B cell (primary cell): Measurements from ENCODE around the gene NRL. TPM values are rescaled to one million over a fixed set of nuclear protein-coding genes. Genes with fewer than 3 reads are reported as not detected.

Experiments
- ATAC-seq: fragments of 200-7000 bp; cut with Tn5 transposase; one replicate; pipeline ENCODE4 v1.10.0; 2021; ENCODE audit warnings: low read depth, mild to moderate bottlenecking, moderate number of reproducible peaks, moderate library complexity
- CTCF ChIA-PET: fragments of 350-600 bp; sonication (Branson Sonifier 250); formaldehyde crosslinking; loops from one replicate; lab custom pipeline; 2021; ENCODE audit warnings: antibody characterized with exemption, inconsistent platforms; lab: Charles Lee
- POLR2A ChIA-PET: fragments of 350-600 bp; sonication (Branson Sonifier 250); formaldehyde crosslinking; loops from one replicate; lab custom pipeline; 2021; ENCODE audit warnings: antibody characterized with exemption; lab: Charles Lee
- DNase-seq: peaks from one replicate; pipeline ENCODE4 v3.0.0; 2013
- H2AFZ ChIP-seq: 2 replicates; pipeline ENCODE4 v1.6.1; 2012; ENCODE audit warnings: mild to moderate bottlenecking, low read depth, low read length; ENCODE audit not compliant: insufficient read depth, poor library complexity, severe bottlenecking
- H3K27ac ChIP-seq, 2 donors: 1 replicate in 1 of 2; 2 replicates in 1 of 2; pipeline ENCODE4 v1.5.1; 2012 to 2013; ENCODE audit warnings: low read length in 2 of 2, mild to moderate bottlenecking in 2 of 2, moderate library complexity in 1 of 2
- H3K27me3 ChIP-seq, 4 experiments: fragments of 200-600 bp in 1 of 4; sonication (generic) in 1 of 4; replicated peaks in 1 of 4; 1 replicate in 2 of 4; 2 replicates in 2 of 4; pipeline versions ENCODE4 v1.6.1 to v1.7.0; 2013 to 2016; ENCODE audit warnings: low read length in 3 of 4, mild to moderate bottlenecking in 2 of 4, mixed read lengths in 1 of 4, moderate library complexity in 1 of 4; ENCODE audit not compliant: insufficient read depth in 4 of 4, control insufficient read depth in 3 of 4; ENCODE audit errors: control extremely low read depth in 1 of 4
- H3K36me3 ChIP-seq, 2 experiments: replicated peaks in 1 of 2; 1 replicate in 1 of 2; 2 replicates in 1 of 2; pipeline versions ENCODE4 v1.6.1 to v1.7.1; 2013; ENCODE audit warnings: low read length in 1 of 2; ENCODE audit not compliant: insufficient read depth in 2 of 2, control insufficient read depth in 1 of 2; ENCODE audit errors: control extremely low read depth in 1 of 2, extremely low read depth in 1 of 2
- H3K4me1 ChIP-seq, 2 donors: fragments of 200-600 bp in 1 of 2; sonication (generic) in 1 of 2; 1 replicate in 1 of 2; 2 replicates in 1 of 2; pipeline versions ENCODE4 v1.5.1 to v1.6.1; 2013 to 2017; ENCODE audit warnings: low read length in 2 of 2; ENCODE audit not compliant: control insufficient read depth in 2 of 2, insufficient read depth in 2 of 2
- H3K4me2 ChIP-seq: replicated peaks from 2 replicates; pipeline ENCODE3; 2012; ENCODE audit warnings: mild to moderate bottlenecking, low read depth, low read length; ENCODE audit not compliant: poor library complexity, severe bottlenecking
- H3K4me3 ChIP-seq, 5 experiments: fragments of 200-600 bp in 1 of 5; sonication (generic) in 1 of 5; 1 replicate in 3 of 5; 2 replicates in 2 of 5; pipeline versions ENCODE4 v1.5.1 to v1.7.0; 2011 to 2016; ENCODE audit warnings: low read length in 4 of 5, mild to moderate bottlenecking in 4 of 5, low read depth in 2 of 5, control low read depth in 1 of 5, moderate library complexity in 1 of 5; ENCODE audit not compliant: insufficient read depth in 1 of 5; ENCODE audit errors: control extremely low read depth in 1 of 5, extremely low read depth in 1 of 5
- H3K79me2 ChIP-seq: fragments of 200-600 bp; sonication (generic); one replicate; pipeline ENCODE4 v1.6.0; 2016; ENCODE audit warnings: low read length; ENCODE audit not compliant: control insufficient read depth, insufficient read depth
- H3K9ac ChIP-seq: fragments of 200-600 bp; sonication (generic); 2 replicates; pipeline ENCODE4 v1.6.1; 2017; ENCODE audit warnings: mild to moderate bottlenecking, low read length, moderate library complexity
- H3K9me3 ChIP-seq, 3 donors: one replicate each; pipeline versions ENCODE4 v1.6.1 to v1.7.1; 2013; ENCODE audit warnings: low read length in 2 of 3; ENCODE audit not compliant: control insufficient read depth in 2 of 3, insufficient read depth in 1 of 3; ENCODE audit errors: control extremely low read depth in 1 of 3
- H4K20me1 ChIP-seq: 2 replicates; pipeline ENCODE4 v1.6.0; 2012; ENCODE audit warnings: mild to moderate bottlenecking, low read length; ENCODE audit not compliant: insufficient read depth, control insufficient read depth, poor library complexity, severe bottlenecking
- H3K27ac Mint-ChIP-seq: one replicate; pipeline ENCODE4 v1.8.0; 2021; ENCODE audit warnings: mixed read lengths
- H3K27me3 Mint-ChIP-seq: one replicate; pipeline ENCODE4 v1.8.0; 2021; ENCODE audit warnings: mixed read lengths
- H3K4me1 Mint-ChIP-seq: one replicate; pipeline ENCODE4 v1.8.0; 2021; ENCODE audit warnings: mixed read lengths
- H3K4me3 Mint-ChIP-seq: one replicate; pipeline ENCODE4 v1.8.0; 2021; ENCODE audit warnings: mixed read lengths
- H3K9me3 Mint-ChIP-seq: one replicate; pipeline ENCODE4 v1.8.0; 2022; ENCODE audit warnings: mixed read lengths; ENCODE audit not compliant: insufficient read depth
- EZH2 ChIP-seq: IDR thresholded peaks from 2 replicates; pipeline ENCODE4 v1.6.1; 2012; ENCODE audit warnings: borderline replicate concordance, low read depth, mild to moderate bottlenecking, moderate library complexity, low read length; ENCODE audit not compliant: insufficient read depth, poor library complexity, severe bottlenecking
- WGBS: methylation state at CpG from one replicate; pipeline ENCODE4 v1.1.5; 2013; ENCODE audit warnings: missing lambda C conversion rate; ENCODE audit not compliant: insufficient coverage; 5-methylcytosine and 5-hydroxymethylcytosine counted together
- intact Hi-C: fragments of 100-400 bp; cut with micrococcal nuclease; formaldehyde crosslinking; loops from one replicate; pipeline ENCODE4 v1.10.0; 2022
- polyA plus RNA-seq: library from polyadenylated mRNA; depleted of rRNA; stranded (reverse); fragments of >200 nt; gene quantifications from 2 replicates; pipeline ENCODE4 v1.2.3, GENCODE V29; 2012
- total RNA-seq, 2 donors: library from RNA; stranded (reverse); fragments of 120-200 nt in 1 of 2; gene quantifications; 1 replicate in 1 of 2; 2 replicates in 1 of 2; pipeline versions ENCODE4 v1.2.3 to v1.2.4, GENCODE V29; 2013 to 2022
- TF ChIP-seq, protein P1 (sequence below): fragments of 200-600 bp; IDR thresholded peaks from one replicate; pipeline ENCODE4 v1.8.0; 2022; ENCODE audit warnings: antibody characterized with exemption, mild to moderate bottlenecking

The NRL gene
- total and polyA plus RNA-seq, 2 donors (not counting 1 experiment from before 2014, with no cell fraction given): 7.0 to 8.8 TPM

DNA sequence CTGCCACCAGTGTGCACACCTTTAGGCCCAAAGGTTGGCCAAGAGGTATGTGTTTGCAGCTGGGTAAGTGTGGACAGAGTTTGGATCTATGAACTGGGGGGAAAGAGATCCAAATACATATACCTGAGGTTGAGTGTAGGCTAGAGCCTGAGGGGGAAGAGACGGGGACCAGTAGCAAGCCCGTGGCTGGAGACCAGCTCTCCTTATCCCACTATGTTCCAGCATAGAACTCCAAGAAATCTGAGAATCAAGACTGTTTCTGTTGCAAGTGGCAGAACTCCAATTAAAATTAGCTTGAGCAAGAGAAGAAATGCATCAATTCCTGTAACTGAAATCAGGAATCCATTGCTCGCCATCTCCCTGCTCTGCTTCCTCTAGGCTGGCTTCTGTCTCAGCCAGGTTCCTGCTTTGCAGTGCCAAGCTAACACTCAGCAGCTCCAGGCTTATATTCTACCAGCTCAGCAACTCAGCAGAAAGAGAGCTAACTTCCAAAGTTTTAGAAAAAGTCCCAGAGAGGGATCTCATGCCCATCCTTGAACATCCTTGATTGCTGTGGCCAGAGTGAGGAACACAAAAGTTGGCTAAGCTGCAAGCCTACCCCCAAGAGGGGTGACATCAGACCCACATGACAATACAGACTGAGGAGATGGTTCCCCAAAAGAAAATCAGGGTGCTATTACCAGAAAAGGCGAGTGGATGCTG lies 22.1 kb downstream of the NRL start:
- Histone ChIP-seq H3K36me3 (peaks cover 0 to 5% of the 10 kb centered on the region in 2 experiments), H3K4me2 (no peak overlapping the region), H3K27ac (peak overlapping the region in 1 of 2 donors; percentile 95), H3K27me3 (no peaks in the 10 kb centered on the region), H3K9me3 (no peaks in the 10 kb centered on the region), H4K20me1 (no peaks in the 10 kb centered on the region), H3K4me1 (peaks cover 5 to 35% of the 10 kb centered on the region in 2 donors), H2AFZ (no peak overlapping the region), H3K9ac (no peak overlapping the region), H3K79me2 (peaks cover 30% of the 10 kb centered on the region), H3K4me3 (no peak overlapping the region)
- DNase-seq (peak; percentile 38), ATAC-seq (no peak)
- Mint-ChIP-seq H3K9me3 (no peaks in the 10 kb centered on the region), H3K4me1 (peaks cover 38% of the 10 kb centered on the region), H3K27me3 (no peaks in the 10 kb centered on the region), H3K4me3 (peak overlapping the region; percentile 95), H3K27ac (peak overlapping the region; percentile 92)
- POLR2A ChIA-PET: interaction anchor here (0.6 to 4.1 kb wide), 5 partner anchors 11 to 88 kb away, joined by 3 to 35 read pairs (median 6); partner anchors contain the start of genes DCAF11 and NRL
- intact Hi-C loops: loop anchor here (5.0 kb wide), 1 partner anchor 525 kb away; the partner anchor contains the start of gene AP1G2
- CTCF ChIA-PET: interaction anchor here (0.7 to 12.1 kb wide), 18 partner anchors 11 to 461 kb away, joined by 3 to 292 read pairs (median 5); partner anchors contain the start of genes CARMIL3, DCAF11, IRF9 and NRL
- TF ChIP-seq EZH2: no peak
- TF ChIP-seq, protein P1, sequence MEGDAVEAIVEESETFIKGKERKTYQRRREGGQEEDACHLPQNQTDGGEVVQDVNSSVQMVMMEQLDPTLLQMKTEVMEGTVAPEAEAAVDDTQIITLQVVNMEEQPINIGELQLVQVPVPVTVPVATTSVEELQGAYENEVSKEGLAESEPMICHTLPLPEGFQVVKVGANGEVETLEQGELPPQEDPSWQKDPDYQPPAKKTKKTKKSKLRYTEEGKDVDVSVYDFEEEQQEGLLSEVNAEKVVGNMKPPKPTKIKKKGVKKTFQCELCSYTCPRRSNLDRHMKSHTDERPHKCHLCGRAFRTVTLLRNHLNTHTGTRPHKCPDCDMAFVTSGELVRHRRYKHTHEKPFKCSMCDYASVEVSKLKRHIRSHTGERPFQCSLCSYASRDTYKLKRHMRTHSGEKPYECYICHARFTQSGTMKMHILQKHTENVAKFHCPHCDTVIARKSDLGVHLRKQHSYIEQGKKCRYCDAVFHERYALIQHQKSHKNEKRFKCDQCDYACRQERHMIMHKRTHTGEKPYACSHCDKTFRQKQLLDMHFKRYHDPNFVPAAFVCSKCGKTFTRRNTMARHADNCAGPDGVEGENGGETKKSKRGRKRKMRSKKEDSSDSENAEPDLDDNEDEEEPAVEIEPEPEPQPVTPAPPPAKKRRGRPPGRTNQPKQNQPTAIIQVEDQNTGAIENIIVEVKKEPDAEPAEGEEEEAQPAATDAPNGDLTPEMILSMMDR: no peak
- 100% methylated on average over 3 of the region's 4 CpGs for WGBS

GRCh38 chr14:24092110-24092504 lies 22.6 kb downstream of the NRL start:
- TF ChIP-seq EZH2: no peak
- H3K79me2 ChIP-seq: peaks cover 30% of the 10 kb centered on the region
- H3K9me3 ChIP-seq: no peaks in the 10 kb centered on the region
- no peak overlapping the region for H3K9ac ChIP-seq
- ATAC-seq (no peak), DNase-seq (no peak)
- no peak overlapping the region for H3K4me2 ChIP-seq
- H3K27ac ChIP-seq: peak overlapping the region in 1 of 2 donors; percentile 95
- CTCF ChIA-PET: interaction anchor here (0.7 to 12.1 kb wide), 19 partner anchors 11 to 460 kb away, joined by 3 to 292 read pairs (median 4); partner anchors contain the start of genes CARMIL3, DCAF11, EMC9 and IRF9
- no peaks in the 10 kb centered on the region for H4K20me1 ChIP-seq
- H3K27ac Mint-ChIP-seq: peak overlapping the region; percentile 92
- H3K9me3 Mint-ChIP-seq: no peaks in the 10 kb centered on the region
- intact Hi-C loops: loop anchor here (5.0 kb wide), 1 partner anchor 525 kb away; the partner anchor contains the start of gene AP1G2
- no peak overlapping the region for H3K4me3 ChIP-seq
- H3K27me3 Mint-ChIP-seq: no peaks in the 10 kb centered on the region
- H3K4me1 ChIP-seq: peaks cover 5 to 35% of the 10 kb centered on the region in 2 donors
- H3K27me3 ChIP-seq: no peaks in the 10 kb centered on the region
- H2AFZ ChIP-seq: no peak overlapping the region
- peaks cover 0 to 5% of the 10 kb centered on the region in 2 experiments for H3K36me3 ChIP-seq
- POLR2A ChIA-PET: interaction anchor here (0.6 to 2.8 kb wide), 2 partner anchors 11 to 18 kb away, joined by 3 to 9 read pairs; no protein-coding TSS in a partner anchor
- H3K4me1 Mint-ChIP-seq: peaks cover 38% of the 10 kb centered on the region
- peak overlapping the region; percentile 95 for H3K4me3 Mint-ChIP-seq
